Esophagus muscularis mucosa (tissue), 4 donors: ENCODE results near the gene DYNC1I1. TPM values are rescaled to one million over a fixed set of nuclear protein-coding genes. Genes with fewer than 3 reads are reported as not detected.
"Not testable (repeated sequence)": the region's sequence is repeated elsewhere in the genome, so short reads cannot be mapped to it uniquely, and the experiment has no call there.

Experiments
- DNase-seq: peaks from one replicate; pipeline ENCODE4 v3.0.0-alpha.2; 2017; ENCODE audit errors: extremely low spot score
- H3K27ac ChIP-seq, 4 donors: fragments of 200-600 bp; sonication (generic); replicated peaks in 1 of 4; 1 replicate in 3 of 4; 2 replicates in 1 of 4; pipeline ENCODE4 v1.5.1; 2016 to 2019; ENCODE audit warnings: mild to moderate bottlenecking in 1 of 4
- H3K27me3 ChIP-seq, 4 donors: fragments of 200-600 bp; sonication (generic); one replicate each; pipeline versions ENCODE4 v1.5.1 to v1.6.0; 2016 to 2019
- H3K36me3 ChIP-seq, 4 donors: fragments of 200-600 bp; sonication (generic); one replicate each; pipeline ENCODE4 v1.5.1; 2016 to 2019
- H3K4me1 ChIP-seq, 4 donors: fragments of 200-600 bp; sonication (generic); one replicate each; pipeline ENCODE4 v1.5.1; 2016 to 2019
- H3K4me3 ChIP-seq, 4 donors: fragments of 200-600 bp; sonication (generic); 1 replicate in 2 of 4; 2 replicates in 2 of 4; pipeline ENCODE4 v1.5.1; 2016 to 2019; ENCODE audit warnings: mild to moderate bottlenecking in 4 of 4, moderate library complexity in 1 of 4
- H3K9me3 ChIP-seq, 4 donors: fragments of 200-600 bp; sonication (generic); 1 replicate in 3 of 4; 2 replicates in 1 of 4; pipeline ENCODE4 v1.5.1; 2016 to 2019
- EP300 ChIP-seq: sonication (generic); formaldehyde crosslinking; IDR thresholded peaks from one replicate; pipeline ENCODE4 v1.6.1; 2017; ENCODE audit warnings: antibody characterized with exemption
- POLR2A ChIP-seq: fragments of 450-650 bp; IDR thresholded peaks from one replicate; pipeline ENCODE4 v1.6.1; 2017; ENCODE audit warnings: antibody characterized with exemption, moderate library complexity, mild to moderate bottlenecking, low read depth
- POLR2AphosphoS5 ChIP-seq, 2 donors: sonication (generic); formaldehyde crosslinking; IDR thresholded peaks; one replicate each; pipeline ENCODE4 v1.6.1; 2017; ENCODE audit warnings: antibody characterized with exemption in 2 of 2
- WGBS: methylation state at CpG from one replicate; pipeline ENCODE4 v1.1.5; 2018; 5-methylcytosine and 5-hydroxymethylcytosine counted together
- intact Hi-C: fragments of 100-400 bp; cut with DNase I; formaldehyde crosslinking; loops from one replicate; pipeline ENCODE4 v1.15.1; 2023
- total RNA-seq, 4 donors: library from RNA; depleted of rRNA; stranded (reverse); fragments of >200 nt; gene quantifications; one replicate each; pipeline versions ENCODE4 v1.1.0 to v1.2.1, GENCODE V29; 2016
- TF ChIP-seq, protein P1 (sequence below), 3 experiments: fragments of 200-600 bp in 2 of 3; fragments of 450-650 bp in 1 of 3; sonication (generic) in 2 of 3; IDR thresholded peaks; one replicate each; pipeline ENCODE4 v1.5.1; 2017 to 2019; ENCODE audit warnings: antibody characterized with exemption in 3 of 3, mild to moderate bottlenecking in 2 of 3, moderate library complexity in 1 of 3

DYNC1I1 gene
- total RNA-seq, 4 donors from 2014 or later: 8.7 to 16.4 (median 12.3) TPM

DNA sequence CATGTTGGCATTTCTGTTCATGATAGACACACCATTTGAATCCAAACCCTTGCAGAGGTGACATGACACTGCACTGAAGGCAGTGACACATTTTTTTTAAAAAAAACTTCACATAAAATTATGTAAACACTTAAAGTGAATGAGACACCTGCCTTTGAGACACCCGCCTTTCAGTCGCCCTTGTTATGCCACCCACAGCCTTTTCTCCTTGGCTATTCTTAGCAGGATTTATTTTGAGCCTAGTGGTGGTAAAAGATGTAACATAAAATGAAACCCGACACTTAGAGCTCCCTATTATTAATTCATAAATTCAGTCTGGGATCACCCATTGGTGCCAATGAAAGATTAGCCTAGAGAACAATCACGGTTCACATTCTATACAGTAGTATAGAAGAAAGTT, 161.3 kb downstream of the DYNC1I1 start:
- Histone ChIP-seq H3K4me1 (no peaks in the 10 kb centered on the region), H3K9me3 (no peaks in the 10 kb centered on the region), H3K27ac (no peak overlapping the region), H3K4me3 (no peak overlapping the region), H3K36me3 (no peaks in the 10 kb centered on the region), H3K27me3 (no peaks in the 10 kb centered on the region)
- no peak for DNase-seq
- TF ChIP-seq, protein P1, sequence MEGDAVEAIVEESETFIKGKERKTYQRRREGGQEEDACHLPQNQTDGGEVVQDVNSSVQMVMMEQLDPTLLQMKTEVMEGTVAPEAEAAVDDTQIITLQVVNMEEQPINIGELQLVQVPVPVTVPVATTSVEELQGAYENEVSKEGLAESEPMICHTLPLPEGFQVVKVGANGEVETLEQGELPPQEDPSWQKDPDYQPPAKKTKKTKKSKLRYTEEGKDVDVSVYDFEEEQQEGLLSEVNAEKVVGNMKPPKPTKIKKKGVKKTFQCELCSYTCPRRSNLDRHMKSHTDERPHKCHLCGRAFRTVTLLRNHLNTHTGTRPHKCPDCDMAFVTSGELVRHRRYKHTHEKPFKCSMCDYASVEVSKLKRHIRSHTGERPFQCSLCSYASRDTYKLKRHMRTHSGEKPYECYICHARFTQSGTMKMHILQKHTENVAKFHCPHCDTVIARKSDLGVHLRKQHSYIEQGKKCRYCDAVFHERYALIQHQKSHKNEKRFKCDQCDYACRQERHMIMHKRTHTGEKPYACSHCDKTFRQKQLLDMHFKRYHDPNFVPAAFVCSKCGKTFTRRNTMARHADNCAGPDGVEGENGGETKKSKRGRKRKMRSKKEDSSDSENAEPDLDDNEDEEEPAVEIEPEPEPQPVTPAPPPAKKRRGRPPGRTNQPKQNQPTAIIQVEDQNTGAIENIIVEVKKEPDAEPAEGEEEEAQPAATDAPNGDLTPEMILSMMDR (IDR thresholded peaks at IDR 0.05): no peak
- TF ChIP-seq EP300: no peak
- TF ChIP-seq POLR2AphosphoS5 (IDR thresholded peaks at IDR 0.05): no peak
- no peak for TF ChIP-seq POLR2A
- 71% methylated on average over 4 of the region's 4 CpGs for WGBS
- intact Hi-C loops: no loop called here

DNA sequence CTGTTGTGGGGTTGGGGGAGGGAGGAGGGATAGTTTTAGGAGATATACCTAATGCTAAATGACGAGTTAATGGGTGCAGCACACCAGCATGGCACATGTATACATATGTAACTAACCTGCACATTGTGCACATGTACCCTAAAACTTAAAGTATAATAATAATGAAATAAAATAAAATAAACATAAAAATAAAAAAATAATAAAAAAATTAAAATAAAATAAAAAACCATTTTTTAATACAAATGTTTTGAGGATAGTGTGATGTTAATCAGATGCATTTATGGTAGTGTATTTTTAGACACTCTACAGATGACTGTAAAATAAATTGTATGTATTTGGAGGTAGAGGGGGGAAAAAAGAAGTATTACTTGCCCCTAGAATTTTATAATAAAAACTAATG, 172.5 kb downstream of the DYNC1I1 start:
- H3K4me3 ChIP-seq, intact Hi-C loops, DNase-seq, H3K4me1 ChIP-seq, H3K36me3 ChIP-seq, H3K9me3 ChIP-seq, H3K27me3 ChIP-seq, H3K27ac ChIP-seq: not testable (repeated sequence)
- 69% methylated on average over 1 of the region's 1 CpG for WGBS

DNA sequence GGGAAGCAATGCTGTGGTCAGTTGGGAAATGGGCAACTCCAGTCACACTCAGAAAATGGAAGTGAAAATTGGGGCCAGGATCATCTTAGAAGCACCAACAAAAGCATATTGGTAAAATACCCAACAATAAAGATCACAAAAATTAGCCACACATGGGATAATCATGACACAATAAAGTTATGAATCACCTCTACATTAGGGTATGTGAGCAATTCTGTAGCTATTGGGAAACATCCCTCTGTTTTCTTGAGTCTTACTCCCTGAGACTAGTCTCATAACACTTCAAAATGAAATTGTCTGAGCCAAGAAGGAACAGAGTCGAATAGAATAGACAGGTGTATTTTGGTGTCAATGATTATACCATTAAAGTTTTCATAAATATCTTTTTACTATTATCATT, 178.3 kb downstream of the DYNC1I1 start:
- no peak for TF ChIP-seq POLR2AphosphoS5 (IDR thresholded peaks at IDR 0.05)
- TF ChIP-seq, protein P1 (IDR thresholded peaks at IDR 0.05): no peak
- no peak for TF ChIP-seq EP300
- TF ChIP-seq POLR2A: no peak
- Histone ChIP-seq H3K36me3 (no peaks in the 10 kb centered on the region), H3K4me3 (no peak overlapping the region), H3K27me3 (no peaks in the 10 kb centered on the region), H3K9me3 (no peaks in the 10 kb centered on the region), H3K27ac (no peak overlapping the region), H3K4me1 (no peaks in the 10 kb centered on the region)
- WGBS: 91% methylated on average over 1 of the region's 1 CpG
- intact Hi-C loops: no loop called here
- no peak for DNase-seq

DNA sequence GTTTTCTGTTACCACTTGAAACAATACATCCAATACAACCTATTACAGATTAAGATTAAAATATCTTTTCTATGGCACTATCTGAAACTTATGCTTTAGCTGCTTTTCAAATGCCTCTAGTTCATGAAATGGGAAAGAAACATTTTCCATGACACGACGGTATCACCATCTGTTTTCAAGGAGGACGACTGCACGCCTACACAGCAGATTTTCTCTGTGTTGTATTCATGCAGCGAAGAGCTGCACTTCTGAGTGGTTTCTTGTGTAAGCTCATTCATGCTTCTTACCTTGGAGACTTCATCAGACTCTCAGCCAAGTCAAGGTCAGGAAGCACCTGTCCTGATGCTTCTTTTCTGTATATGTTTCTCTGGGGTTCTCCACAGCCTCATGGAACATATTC, 179.2 kb downstream of the DYNC1I1 start:
- no peaks in the 10 kb centered on the region for H3K4me1 ChIP-seq
- TF ChIP-seq POLR2A: no peak
- no peak for TF ChIP-seq EP300
- TF ChIP-seq, protein P1 (IDR thresholded peaks at IDR 0.05): no peak
- TF ChIP-seq POLR2AphosphoS5 (IDR thresholded peaks at IDR 0.05): no peak
- H3K9me3 ChIP-seq: no peaks in the 10 kb centered on the region
- intact Hi-C loops: no loop called here
- 81% methylated on average over 5 of the region's 5 CpGs for WGBS
- DNase-seq: no peak
- H3K27me3 ChIP-seq: no peaks in the 10 kb centered on the region
- no peaks in the 10 kb centered on the region for H3K36me3 ChIP-seq
- no peak overlapping the region for H3K4me3 ChIP-seq
- no peak overlapping the region for H3K27ac ChIP-seq

DNA sequence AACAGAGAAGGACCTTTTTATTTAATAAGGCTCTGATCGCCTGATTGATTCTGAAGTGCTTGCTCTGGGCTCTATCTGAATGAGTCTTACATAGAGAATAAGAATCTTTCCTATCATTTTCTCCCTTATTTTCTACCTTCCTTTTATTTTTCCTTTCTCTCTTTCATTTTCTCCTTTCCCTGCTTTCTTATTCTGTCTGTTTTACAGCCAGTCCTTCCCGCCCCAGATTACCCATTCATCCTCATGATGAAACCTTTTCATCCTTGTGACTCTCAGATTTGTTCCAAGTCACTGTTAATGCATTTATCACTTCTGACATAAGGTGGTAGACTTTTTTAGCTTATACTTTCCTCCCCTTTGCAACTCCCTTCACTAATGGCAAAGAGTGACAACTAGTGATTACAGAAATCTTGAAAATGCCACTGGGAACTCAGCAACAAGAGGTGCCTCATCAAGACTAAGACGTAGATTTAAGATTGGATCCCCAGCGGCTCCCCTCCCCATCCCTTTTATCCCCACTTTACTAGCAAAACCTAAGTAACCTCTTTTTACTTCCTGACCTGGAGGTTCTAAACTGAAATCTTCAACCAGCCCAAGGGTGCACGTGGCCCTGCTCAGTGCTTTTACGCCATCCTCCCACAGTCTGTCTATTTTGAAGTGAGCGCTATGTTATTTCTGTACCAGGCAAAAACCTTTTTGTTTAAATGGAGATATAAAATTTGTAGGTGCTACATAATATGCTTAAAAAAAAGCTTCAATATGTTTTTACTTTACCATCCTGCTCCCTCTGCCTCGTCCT, 179.8 kb downstream of the DYNC1I1 start:
- intact Hi-C loops: no loop called here
- no peaks in the 10 kb centered on the region for H3K9me3 ChIP-seq
- no peak overlapping the region for H3K4me3 ChIP-seq
- H3K27ac ChIP-seq: no peak overlapping the region
- no peaks in the 10 kb centered on the region for H3K27me3 ChIP-seq
- H3K4me1 ChIP-seq: no peaks in the 10 kb centered on the region
- WGBS: 77% methylated on average over 8 of the region's 8 CpGs
- DNase-seq: no peak
- H3K36me3 ChIP-seq: no peaks in the 10 kb centered on the region
- TF ChIP-seq, protein P1 (IDR thresholded peaks at IDR 0.05): no peak
- TF ChIP-seq EP300: no peak
- no peak for TF ChIP-seq POLR2A
- TF ChIP-seq POLR2AphosphoS5 (IDR thresholded peaks at IDR 0.05): no peak
